Right lobe of liver (tissue), 6 donors: ENCODE measurements around the gene RFX3. TPM values are rescaled to one million over a fixed set of nuclear protein-coding genes. Genes with fewer than 3 reads are reported as not detected.

Experiments
- ATAC-seq, 4 donors: fragments of 200-7000 bp; cut with Tn5 transposase; one replicate each; pipeline ENCODE4 v1.9.1; 2020; ENCODE audit warnings: mild to moderate bottlenecking in 4 of 4, moderate library complexity in 4 of 4
- DNase-seq, 3 donors: peaks; one replicate each; pipeline ENCODE4 v3.0.0-alpha.2; 2020
- H3K27ac ChIP-seq, 3 donors: fragments of 200-600 bp; one replicate each; pipeline ENCODE4 v1.8.0; 2022
- H3K27me3 ChIP-seq, 2 donors: fragments of 200-600 bp; one replicate each; pipeline ENCODE4 v1.8.0; 2022
- H3K36me3 ChIP-seq, 4 donors: fragments of 200-600 bp; sonication (generic) in 1 of 4; one replicate each; pipeline versions ENCODE4 v1.5.1 to v1.8.0; 2017 to 2022; ENCODE audit warnings: control low read depth in 1 of 4
- H3K4me1 ChIP-seq, 4 donors: fragments of 200-600 bp; sonication (generic) in 1 of 4; one replicate each; pipeline versions ENCODE4 v1.5.1 to v1.8.0; 2017 to 2022; ENCODE audit warnings: control low read depth in 1 of 4
- H3K4me3 ChIP-seq, 3 donors: fragments of 200-600 bp; one replicate each; pipeline ENCODE4 v1.8.0; 2022
- H3K9me3 ChIP-seq, 4 donors: fragments of 200-600 bp; sonication (generic) in 1 of 4; one replicate each; pipeline versions ENCODE4 v1.5.1 to v1.8.0; 2017 to 2022; ENCODE audit warnings: control low read depth in 1 of 4
- POLR2A ChIP-seq: fragments of 450-650 bp; IDR thresholded peaks from one replicate; pipeline ENCODE4 v1.6.1; 2017; ENCODE audit warnings: antibody characterized with exemption, mild to moderate bottlenecking
- WGBS: methylation state at CpG from one replicate; pipeline ENCODE4 v1.1.6; 2018; ENCODE audit warnings: low coverage, low lambda C conversion rate; ENCODE audit not compliant: insufficient coverage; ENCODE audit errors: missing lambda C conversion rate; 5-methylcytosine and 5-hydroxymethylcytosine counted together
- intact Hi-C, 2 donors: fragments of 100-400 bp; cut with DNase I; formaldehyde crosslinking; loops; one replicate each; pipeline versions ENCODE4 v1.11.2 to v1.14.1; 2022
- total RNA-seq, 6 experiments: library from RNA; depleted of rRNA in 2 of 6; stranded (reverse); fragments of >200 nt in 2 of 6; fragmentation: NEBNext Ultra II Directional in 3 of 6; extraction: Animal tissue kit (Norgen Biotek cat#: 25700) in 3 of 6; gene quantifications; one replicate each; pipeline versions ENCODE4 v1.1.0 to v1.2.4, GENCODE V29; 2016 to 2023
- TF ChIP-seq, protein P1 (sequence below), 4 donors: fragments of 200-600 bp in 3 of 4; fragments of 450-650 bp in 1 of 4; IDR thresholded peaks; one replicate each; pipeline versions ENCODE4 v1.5.1 to v1.8.0; 2016 to 2022; ENCODE audit warnings: antibody characterized with exemption in 4 of 4, mild to moderate bottlenecking in 2 of 4
- donor health status: DM: no; HTN: yes; CAD: no.
- donor health status: DM: no; HTN: no; CAD: no.
- donor health status: DM: no; HTN: no; CAD: no.
- donor health status: DM: no; HTN: yes; CAD: no.
- donor health status: DM: no; HTN: yes; CAD: no.

RFX3 gene
- total RNA-seq, 6 experiments from 2014 or later, result 1.4 to 2.5 (median 1.8) TPM

DNA sequence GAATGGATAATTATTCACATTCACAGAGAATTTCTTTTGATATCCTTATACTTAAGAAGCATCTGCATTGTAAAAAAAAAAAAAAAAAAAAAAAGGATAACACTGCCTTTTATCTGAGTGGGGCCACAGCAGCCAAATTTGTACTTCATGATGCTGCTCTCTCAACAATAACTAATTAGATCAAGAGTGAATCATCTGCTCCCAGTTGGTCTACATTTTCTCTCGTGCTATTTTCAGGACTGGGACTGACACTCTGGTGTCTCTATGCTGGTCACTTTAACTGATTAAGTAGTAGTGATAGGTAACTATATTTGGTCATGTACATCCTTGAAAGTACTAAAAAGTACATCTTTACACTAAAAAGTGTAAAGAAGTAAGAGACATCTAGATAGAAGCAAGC, 90.1 kb downstream of the RFX3 start:
- H3K9me3 ChIP-seq, result no peaks in the 10 kb centered on the region
- ATAC-seq, result no peak
- no peaks in the 10 kb centered on the region for H3K27me3 ChIP-seq
- no peak for TF ChIP-seq POLR2A
- TF ChIP-seq, protein P1, sequence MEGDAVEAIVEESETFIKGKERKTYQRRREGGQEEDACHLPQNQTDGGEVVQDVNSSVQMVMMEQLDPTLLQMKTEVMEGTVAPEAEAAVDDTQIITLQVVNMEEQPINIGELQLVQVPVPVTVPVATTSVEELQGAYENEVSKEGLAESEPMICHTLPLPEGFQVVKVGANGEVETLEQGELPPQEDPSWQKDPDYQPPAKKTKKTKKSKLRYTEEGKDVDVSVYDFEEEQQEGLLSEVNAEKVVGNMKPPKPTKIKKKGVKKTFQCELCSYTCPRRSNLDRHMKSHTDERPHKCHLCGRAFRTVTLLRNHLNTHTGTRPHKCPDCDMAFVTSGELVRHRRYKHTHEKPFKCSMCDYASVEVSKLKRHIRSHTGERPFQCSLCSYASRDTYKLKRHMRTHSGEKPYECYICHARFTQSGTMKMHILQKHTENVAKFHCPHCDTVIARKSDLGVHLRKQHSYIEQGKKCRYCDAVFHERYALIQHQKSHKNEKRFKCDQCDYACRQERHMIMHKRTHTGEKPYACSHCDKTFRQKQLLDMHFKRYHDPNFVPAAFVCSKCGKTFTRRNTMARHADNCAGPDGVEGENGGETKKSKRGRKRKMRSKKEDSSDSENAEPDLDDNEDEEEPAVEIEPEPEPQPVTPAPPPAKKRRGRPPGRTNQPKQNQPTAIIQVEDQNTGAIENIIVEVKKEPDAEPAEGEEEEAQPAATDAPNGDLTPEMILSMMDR (IDR thresholded peaks at IDR 0.05), result no peak
- no peaks in the 10 kb centered on the region for H3K4me1 ChIP-seq
- no peaks in the 10 kb centered on the region for H3K36me3 ChIP-seq
- DNase-seq, result no peak
- intact Hi-C loops, result no loop called here
- 94% methylated on average over 1 of the region's 1 CpG for WGBS
- no peak overlapping the region for H3K4me3 ChIP-seq
- no peak overlapping the region for H3K27ac ChIP-seq

DNA sequence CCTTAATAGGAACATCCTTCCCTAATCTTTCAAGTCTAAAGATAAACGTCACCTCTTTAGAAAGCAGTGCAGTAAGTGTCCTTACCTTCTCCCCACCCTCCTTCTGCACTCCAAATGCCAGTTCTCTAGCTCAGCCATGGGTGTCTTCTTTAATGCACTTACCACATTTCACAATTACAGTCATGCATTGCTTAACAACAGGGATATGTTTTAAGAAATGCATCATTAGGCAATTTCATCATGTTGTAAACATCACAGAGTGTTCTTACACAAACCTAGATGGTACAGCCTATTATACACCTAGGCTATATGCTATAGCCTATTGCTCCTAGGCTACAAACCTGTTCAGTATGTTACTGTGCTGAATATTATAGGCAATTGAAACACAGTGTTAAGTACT, 91.2 kb downstream of the RFX3 start:
- DNase-seq, result no peak
- Histone ChIP-seq H3K4me3 (no peak overlapping the region), H3K9me3 (no peaks in the 10 kb centered on the region), H3K27ac (no peak overlapping the region), H3K4me1 (no peaks in the 10 kb centered on the region), H3K27me3 (no peaks in the 10 kb centered on the region), H3K36me3 (no peaks in the 10 kb centered on the region)
- peak; percentile 60 to 78 (median 68) for ATAC-seq
- TF ChIP-seq, protein P1 (IDR thresholded peaks at IDR 0.05), result no peak
- TF ChIP-seq POLR2A, result no peak
- 73% methylated on average over 1 of the region's 1 CpG for WGBS
- intact Hi-C loops, result no loop called here

DNA sequence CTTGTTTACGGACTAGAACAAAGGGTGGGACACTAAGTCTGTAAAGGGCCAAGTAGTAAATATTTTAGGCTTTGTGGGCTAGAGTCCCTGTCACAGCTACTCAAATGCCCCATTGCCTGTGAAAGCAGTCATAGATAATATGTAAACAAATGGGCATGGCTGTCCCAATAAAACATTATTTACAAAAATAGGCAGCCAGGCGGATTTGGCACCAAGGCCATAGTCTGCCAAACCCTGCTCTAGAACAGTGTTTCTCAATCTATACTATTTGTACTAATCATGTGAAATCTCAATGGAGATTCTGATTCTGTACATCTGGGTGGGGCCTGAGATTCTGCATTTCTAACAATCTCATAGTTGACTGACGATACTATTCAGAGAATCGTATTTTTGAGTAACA, 92.0 kb downstream of the RFX3 start:
- no peaks in the 10 kb centered on the region for H3K36me3 ChIP-seq
- no peaks in the 10 kb centered on the region for H3K4me1 ChIP-seq
- H3K9me3 ChIP-seq, result no peaks in the 10 kb centered on the region
- no peak for DNase-seq
- no peak overlapping the region for H3K4me3 ChIP-seq
- TF ChIP-seq, protein P1 (IDR thresholded peaks at IDR 0.05), result no peak
- no peak for TF ChIP-seq POLR2A
- ATAC-seq, result peak; percentile 39 to 88 (median 58)
- 79% methylated on average over 4 of the region's 4 CpGs for WGBS
- no peaks in the 10 kb centered on the region for H3K27me3 ChIP-seq
- intact Hi-C loops, result no loop called here
- no peak overlapping the region for H3K27ac ChIP-seq

DNA sequence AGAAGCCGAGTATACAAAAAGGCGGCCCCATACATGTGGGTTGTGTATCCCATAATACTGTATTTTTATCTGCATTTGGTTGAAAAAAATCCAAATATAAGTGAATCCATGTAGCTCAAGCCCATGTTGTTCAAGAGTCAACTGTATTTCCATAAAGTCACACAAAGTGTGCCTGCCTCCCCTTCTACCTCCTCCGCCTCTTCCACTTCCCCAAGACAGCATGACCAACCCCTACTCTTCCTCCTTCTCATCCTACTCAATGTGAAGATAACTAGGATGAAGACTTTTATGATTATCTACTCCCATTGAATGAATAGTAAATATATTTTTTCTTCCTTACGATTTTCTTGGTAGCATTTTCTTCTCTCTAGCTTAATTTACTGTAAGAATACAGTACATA, 92.7 kb downstream of the RFX3 start:
- Histone ChIP-seq H3K27ac (no peak overlapping the region), H3K4me1 (no peaks in the 10 kb centered on the region), H3K9me3 (no peaks in the 10 kb centered on the region), H3K27me3 (no peaks in the 10 kb centered on the region), H3K36me3 (no peaks in the 10 kb centered on the region), H3K4me3 (no peak overlapping the region)
- intact Hi-C loops, result no loop called here
- TF ChIP-seq, protein P1 (IDR thresholded peaks at IDR 0.05), result no peak
- TF ChIP-seq POLR2A, result no peak
- no peak for ATAC-seq
- 90% methylated on average over 4 of the region's 4 CpGs for WGBS
- DNase-seq, result no peak

DNA sequence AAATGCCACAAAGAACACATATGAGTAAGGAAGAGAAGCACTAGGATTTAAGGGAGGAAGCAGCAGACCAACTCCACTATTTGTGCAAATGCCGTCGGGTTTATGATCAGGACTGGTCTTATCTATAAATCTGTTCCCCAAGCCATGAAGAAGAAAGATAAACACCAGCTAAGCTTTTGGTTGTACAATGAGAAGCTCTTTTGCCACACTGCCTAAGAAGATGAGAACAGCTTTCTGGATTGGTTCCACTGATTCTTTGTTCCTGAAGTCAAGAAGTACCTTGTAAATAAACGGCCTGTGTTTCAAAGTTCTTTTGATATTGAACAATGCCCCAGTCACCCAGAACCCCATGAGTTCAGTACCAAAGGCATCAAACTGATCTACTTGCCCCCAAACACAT, 93.9 kb downstream of the RFX3 start:
- 74% methylated on average over 3 of the region's 3 CpGs for WGBS
- H3K4me3 ChIP-seq, result no peak overlapping the region

More for the DNA sequence above, 93.9 kb downstream of the RFX3 start:
- no peak for DNase-seq
- Histone ChIP-seq H3K9me3 (no peaks in the 10 kb centered on the region), H3K36me3 (no peaks in the 10 kb centered on the region), H3K27ac (no peak overlapping the region), H3K27me3 (no peaks in the 10 kb centered on the region), H3K4me1 (no peaks in the 10 kb centered on the region)
- ATAC-seq, result no peak
- no peak for TF ChIP-seq POLR2A
- TF ChIP-seq, protein P1 (IDR thresholded peaks at IDR 0.05), result no peak
- intact Hi-C loops, result no loop called here
